Fibroblast of lung (primary cell): Measurements from ENCODE around the gene FAF2. TPM values are rescaled to one million over a fixed set of nuclear protein-coding genes. Genes with fewer than 3 reads are reported as not detected.

Experiments used
- DNase-seq, 2 donors: peaks; one replicate each; pipeline versions ENCODE4 v3.0.0 to v3.0.0-alpha.2; 2010; ENCODE audit warnings: low read depth in 2 of 2
- H2AFZ ChIP-seq: 2 replicates; pipeline ENCODE4 v1.5.1; 2012; ENCODE audit warnings: low read length, control low read depth, inconsistent platforms
- H3K27ac ChIP-seq: 2 replicates; pipeline ENCODE4 v1.5.1; 2011; ENCODE audit warnings: low read length, control low read depth; ENCODE audit not compliant: insufficient read depth
- H3K27me3 ChIP-seq: 2 replicates; pipeline ENCODE4 v1.5.1; 2011; ENCODE audit warnings: mild to moderate bottlenecking, low read length; ENCODE audit not compliant: control insufficient read depth, insufficient read depth
- H3K36me3 ChIP-seq: 2 replicates; pipeline ENCODE4 v1.5.1; 2011; ENCODE audit warnings: low read length; ENCODE audit not compliant: control insufficient read depth, insufficient read depth
- H3K4me1 ChIP-seq: 2 replicates; pipeline ENCODE4 v1.5.1; 2011; ENCODE audit warnings: low read length; ENCODE audit not compliant: control insufficient read depth, insufficient read depth; ENCODE audit errors: extremely low read depth
- H3K4me2 ChIP-seq: 2 replicates; pipeline ENCODE4 v1.5.1; 2011; ENCODE audit warnings: low read length, control low read depth; ENCODE audit not compliant: insufficient read depth; ENCODE audit errors: extremely low read depth
- H3K4me3 ChIP-seq, 4 experiments: fragments of 200-600 bp in 1 of 4; sonication (generic) in 1 of 4; replicated peaks in 1 of 4; 2 replicates each; pipeline ENCODE4 v1.5.1; 2011 to 2016; ENCODE audit warnings: low read length in 4 of 4, low read depth in 3 of 4, mild to moderate bottlenecking in 3 of 4, control low read depth in 2 of 4, inconsistent platforms in 1 of 4, mixed read lengths in 1 of 4; ENCODE audit not compliant: insufficient read depth in 1 of 4; ENCODE audit errors: control extremely low read depth in 1 of 4
- H3K79me2 ChIP-seq: 2 replicates; pipeline ENCODE4 v1.5.1; 2012; ENCODE audit warnings: mild to moderate bottlenecking, low read length, inconsistent platforms; ENCODE audit not compliant: control insufficient read depth, insufficient read depth
- H3K9ac ChIP-seq: 2 replicates; pipeline ENCODE4 v1.5.1; 2011; ENCODE audit warnings: mild to moderate bottlenecking, low read length, control low read depth; ENCODE audit not compliant: insufficient read depth
- H3K9me3 ChIP-seq: 2 replicates; pipeline ENCODE4 v1.5.1; 2012; ENCODE audit warnings: low read depth, low read length; ENCODE audit not compliant: control insufficient read depth, insufficient read depth
- H4K20me1 ChIP-seq: 2 replicates; pipeline ENCODE4 v1.5.1; 2011; ENCODE audit warnings: low read length; ENCODE audit not compliant: control insufficient read depth, insufficient read depth; ENCODE audit errors: extremely low read depth
- EZH2 ChIP-seq: IDR thresholded peaks from 2 replicates; pipeline ENCODE4 v1.5.1; 2012; ENCODE audit warnings: low read length, control low read depth, mild to moderate bottlenecking; ENCODE audit errors: missing control alignments
- polyA plus RNA-seq, 2 donors: library from polyadenylated mRNA; depleted of rRNA in 1 of 2; stranded (reverse) in 1 of 2; unstranded in 1 of 2; fragments of >200 nt; gene quantifications; 2 replicates each; pipeline ENCODE4 v1.2.1, GENCODE V29; 2011 to 2012; ENCODE audit warnings: missing spikeins in 1 of 2
- total RNA-seq: library from RNA; depleted of rRNA; stranded (reverse); fragments of >200 nt; gene quantifications from 2 replicates; pipeline ENCODE4 v1.2.1, GENCODE V29; 2014
- TF ChIP-seq, protein P1 (sequence below), 2 donors: IDR thresholded peaks in 1 of 2; conservative IDR thresholded peaks in 1 of 2; 1 replicate in 1 of 2; 2 replicates in 1 of 2; pipeline ENCODE4 v1.5.1; 2011 to 2012; ENCODE audit warnings: low read length in 2 of 2, control low read depth in 1 of 2, inconsistent platforms in 1 of 2, low read depth in 1 of 2, mild to moderate bottlenecking in 1 of 2

FAF2 gene
- total and polyA plus RNA-seq, 2 donors (not counting 1 experiment from before 2014, with no cell fraction given) = 38.5 to 55.5 TPM

DNA sequence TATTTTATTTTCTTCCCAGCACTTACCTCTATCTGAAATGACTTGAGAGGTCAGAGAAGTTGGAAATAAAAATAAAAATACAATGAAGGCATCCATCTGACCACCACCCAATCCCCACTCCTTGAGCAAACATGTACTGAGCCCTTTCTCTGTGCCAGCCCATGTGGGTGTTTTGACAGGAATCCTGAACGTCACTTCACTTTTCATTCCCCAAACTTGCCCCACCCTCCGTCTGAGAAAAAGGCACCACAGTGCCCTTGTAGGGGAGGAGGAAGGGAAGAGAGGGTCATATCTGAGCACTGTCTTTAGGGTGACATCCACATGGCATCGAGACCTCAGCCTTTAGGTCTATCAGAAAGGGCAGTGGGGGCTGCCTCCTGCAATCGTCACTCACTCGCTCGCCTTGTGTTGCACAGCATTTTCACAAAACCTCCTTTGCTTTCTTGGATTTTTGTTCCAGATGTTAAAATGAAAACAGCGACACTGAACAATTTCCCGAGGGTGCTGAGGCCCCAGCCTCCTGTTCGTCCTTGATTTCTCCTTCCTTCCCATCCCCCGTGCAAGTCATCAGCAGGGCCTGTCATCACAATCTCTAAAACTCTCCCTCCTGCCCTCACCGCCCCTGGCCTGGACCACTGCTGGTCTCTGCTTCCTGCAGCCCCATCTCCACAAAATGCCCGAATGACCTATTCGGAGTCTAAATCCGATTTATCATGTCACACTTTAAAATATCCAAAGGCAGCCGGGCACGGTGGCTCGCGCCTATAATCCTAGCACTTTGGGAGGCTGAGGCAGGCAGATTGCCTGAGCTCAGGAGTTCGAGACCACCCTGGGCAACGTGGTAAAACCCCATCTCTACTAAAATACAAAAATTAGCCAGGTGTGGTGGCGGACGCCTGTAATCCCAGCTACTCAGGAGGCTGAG is 46.6 kb upstream of the FAF2 start:
- H3K79me2 ChIP-seq = no peaks in the 10 kb centered on the region
- H3K4me2 ChIP-seq = no peak overlapping the region
- no peak overlapping the region for H3K9ac ChIP-seq
- no peak for DNase-seq
- H2AFZ ChIP-seq = no peak overlapping the region
- H3K36me3 ChIP-seq = peaks cover 10% of the 10 kb centered on the region
- H3K4me1 ChIP-seq = no peaks in the 10 kb centered on the region
- H4K20me1 ChIP-seq = no peaks in the 10 kb centered on the region
- H3K4me3 ChIP-seq = no peak overlapping the region
- no peaks in the 10 kb centered on the region for H3K9me3 ChIP-seq
- no peaks in the 10 kb centered on the region for H3K27me3 ChIP-seq
- no peak for TF ChIP-seq EZH2
- TF ChIP-seq, protein P1, sequence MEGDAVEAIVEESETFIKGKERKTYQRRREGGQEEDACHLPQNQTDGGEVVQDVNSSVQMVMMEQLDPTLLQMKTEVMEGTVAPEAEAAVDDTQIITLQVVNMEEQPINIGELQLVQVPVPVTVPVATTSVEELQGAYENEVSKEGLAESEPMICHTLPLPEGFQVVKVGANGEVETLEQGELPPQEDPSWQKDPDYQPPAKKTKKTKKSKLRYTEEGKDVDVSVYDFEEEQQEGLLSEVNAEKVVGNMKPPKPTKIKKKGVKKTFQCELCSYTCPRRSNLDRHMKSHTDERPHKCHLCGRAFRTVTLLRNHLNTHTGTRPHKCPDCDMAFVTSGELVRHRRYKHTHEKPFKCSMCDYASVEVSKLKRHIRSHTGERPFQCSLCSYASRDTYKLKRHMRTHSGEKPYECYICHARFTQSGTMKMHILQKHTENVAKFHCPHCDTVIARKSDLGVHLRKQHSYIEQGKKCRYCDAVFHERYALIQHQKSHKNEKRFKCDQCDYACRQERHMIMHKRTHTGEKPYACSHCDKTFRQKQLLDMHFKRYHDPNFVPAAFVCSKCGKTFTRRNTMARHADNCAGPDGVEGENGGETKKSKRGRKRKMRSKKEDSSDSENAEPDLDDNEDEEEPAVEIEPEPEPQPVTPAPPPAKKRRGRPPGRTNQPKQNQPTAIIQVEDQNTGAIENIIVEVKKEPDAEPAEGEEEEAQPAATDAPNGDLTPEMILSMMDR (conservative IDR thresholded peaks at IDR 0.05 in 1 of 2, IDR thresholded peaks at IDR 0.05 in 1 of 2; ENCODE audit: low read depth in 1 of 2, low read length in 2 of 2) = no peak
- no peak overlapping the region for H3K27ac ChIP-seq

DNA sequence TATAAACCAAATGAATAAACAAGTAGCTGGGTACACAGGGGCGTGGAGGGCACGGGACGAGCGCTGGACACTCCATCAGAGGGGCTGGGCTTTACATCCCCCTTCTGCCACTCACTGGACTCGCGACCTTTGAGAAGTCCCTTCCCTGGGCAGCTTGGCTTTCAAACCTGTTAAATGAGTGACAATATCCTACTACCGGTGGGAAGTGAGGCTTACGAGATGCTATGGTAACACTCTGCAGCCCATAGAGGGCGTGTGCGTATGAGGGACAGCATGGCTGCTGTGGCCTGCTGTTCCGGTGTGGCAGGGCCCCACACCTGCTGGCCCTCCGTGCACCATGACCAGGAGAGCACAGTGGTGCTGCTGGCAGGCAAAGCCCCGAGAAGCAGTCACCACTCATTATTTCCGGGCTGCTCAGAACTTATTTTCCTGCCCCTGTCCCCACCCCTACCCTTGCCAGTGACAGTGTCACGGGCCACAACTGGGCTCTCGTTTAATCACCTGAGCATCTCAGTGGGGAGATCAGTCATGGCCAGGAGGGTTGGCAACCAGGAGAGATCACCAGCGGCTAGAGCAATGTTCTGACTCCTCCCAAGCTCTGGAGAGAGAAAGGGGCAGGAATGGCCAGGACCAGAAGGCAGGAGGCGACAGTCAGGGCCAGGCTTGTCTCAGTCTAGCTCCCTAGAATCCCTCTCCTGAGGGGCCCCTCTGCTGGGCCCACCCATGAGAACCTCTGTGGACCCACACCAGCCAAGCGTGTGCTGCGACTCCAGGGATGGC is 42.3 kb upstream of the FAF2 start:
- H3K4me2 ChIP-seq = no peak overlapping the region
- no peaks in the 10 kb centered on the region for H3K4me1 ChIP-seq

More for the DNA sequence above, 42.3 kb upstream of the FAF2 start:
- Histone ChIP-seq H3K9me3 (no peaks in the 10 kb centered on the region), H2AFZ (no peak overlapping the region), H3K27ac (no peak overlapping the region), H4K20me1 (no peaks in the 10 kb centered on the region), H3K9ac (no peak overlapping the region), H3K27me3 (no peaks in the 10 kb centered on the region), H3K79me2 (peaks cover 6% of the 10 kb centered on the region), H3K36me3 (peaks cover 12% of the 10 kb centered on the region), H3K4me3 (no peak overlapping the region)
- DNase-seq = no peak
- TF ChIP-seq, protein P1 (conservative IDR thresholded peaks at IDR 0.05 in 1 of 2, IDR thresholded peaks at IDR 0.05 in 1 of 2; ENCODE audit: low read depth in 1 of 2, low read length in 2 of 2) = no peak
- TF ChIP-seq EZH2 = no peak
